NK-92 (cell line): ENCODE results near the gene SNAI3.

Source experiments
- DNase-seq: peaks from one replicate; lab custom pipeline; 2025; ENCODE audit not compliant: unreplicated experiment; lab: John Stamatoyannopoulos, UW

The SNAI3 gene

DNA sequence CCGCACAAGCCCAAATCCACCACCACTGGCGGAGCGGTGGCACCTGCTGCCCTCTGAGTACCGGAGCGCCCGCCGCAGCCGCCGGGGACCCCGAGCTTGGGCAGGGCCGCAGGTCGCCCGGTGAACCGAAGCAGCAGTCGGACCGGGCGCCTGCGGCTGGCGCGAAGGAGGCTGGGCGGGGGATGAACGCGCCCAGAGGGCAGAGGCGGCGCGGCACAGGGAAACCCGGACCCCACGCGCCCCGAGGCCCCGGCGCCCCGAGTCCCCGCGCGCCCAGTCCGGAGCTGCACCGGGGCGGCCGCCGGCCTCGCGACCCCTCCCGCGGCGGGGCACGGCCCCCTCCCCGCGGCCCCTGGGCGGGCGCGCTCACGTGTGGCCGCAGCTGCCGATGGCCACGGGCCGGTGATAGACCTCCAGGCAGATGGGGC is 19.5 kb upstream of the SNAI3 start:
- no peak for DNase-seq

GRCh38 chr16:88705076-88705684 is 18.9 kb upstream of the SNAI3 start:
- DNase-seq, result no peak

DNA sequence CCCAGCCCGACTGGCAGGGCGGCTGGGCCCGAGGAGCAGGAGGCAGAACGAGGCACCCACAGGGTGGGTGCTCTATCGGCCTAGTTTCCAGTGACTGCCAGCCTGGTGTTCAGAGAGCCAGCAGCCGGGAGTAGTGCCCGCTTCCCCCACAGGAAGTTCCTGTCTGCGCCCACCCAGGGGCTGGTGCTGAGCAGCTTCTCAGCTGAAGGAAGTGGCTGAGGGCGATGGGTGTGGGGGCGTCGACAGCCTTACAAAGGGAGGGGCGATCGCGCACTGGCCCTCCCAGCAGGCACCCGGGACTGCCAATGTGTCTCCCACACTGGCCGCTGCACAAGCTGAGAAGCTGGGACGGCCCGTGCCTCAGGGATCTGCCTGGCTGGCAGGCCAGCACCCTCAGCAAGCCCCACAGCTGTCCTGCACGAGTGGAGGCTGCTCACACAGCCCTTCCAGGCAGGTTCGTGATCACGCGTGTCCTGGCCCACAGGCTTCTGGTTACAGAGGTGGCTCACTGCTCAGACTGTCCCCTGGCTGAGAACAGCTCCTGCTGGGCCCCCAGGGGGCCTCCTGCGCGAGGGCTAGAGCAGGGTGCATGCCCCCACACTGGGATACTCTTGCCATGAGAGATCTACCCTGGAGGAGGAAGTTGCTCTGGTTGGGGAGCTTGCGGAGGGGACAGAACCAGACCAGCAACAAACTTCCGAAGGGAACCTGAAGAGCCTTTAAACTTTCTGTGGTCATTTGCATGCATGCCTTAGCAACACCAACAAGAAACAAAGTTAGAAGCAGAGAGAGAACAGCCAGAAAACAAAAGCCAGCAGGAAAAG is 17.4 kb upstream of the SNAI3 start:
- no peak for DNase-seq

- no peak for DNase-seq
These were observed 16.3 kb upstream of the SNAI3 start for GRCh38 chr16:88702371-88703210.

GRCh38 chr16:88701581-88702370 is 15.5 kb upstream of the SNAI3 start:
- DNase-seq, result no peak

DNA sequence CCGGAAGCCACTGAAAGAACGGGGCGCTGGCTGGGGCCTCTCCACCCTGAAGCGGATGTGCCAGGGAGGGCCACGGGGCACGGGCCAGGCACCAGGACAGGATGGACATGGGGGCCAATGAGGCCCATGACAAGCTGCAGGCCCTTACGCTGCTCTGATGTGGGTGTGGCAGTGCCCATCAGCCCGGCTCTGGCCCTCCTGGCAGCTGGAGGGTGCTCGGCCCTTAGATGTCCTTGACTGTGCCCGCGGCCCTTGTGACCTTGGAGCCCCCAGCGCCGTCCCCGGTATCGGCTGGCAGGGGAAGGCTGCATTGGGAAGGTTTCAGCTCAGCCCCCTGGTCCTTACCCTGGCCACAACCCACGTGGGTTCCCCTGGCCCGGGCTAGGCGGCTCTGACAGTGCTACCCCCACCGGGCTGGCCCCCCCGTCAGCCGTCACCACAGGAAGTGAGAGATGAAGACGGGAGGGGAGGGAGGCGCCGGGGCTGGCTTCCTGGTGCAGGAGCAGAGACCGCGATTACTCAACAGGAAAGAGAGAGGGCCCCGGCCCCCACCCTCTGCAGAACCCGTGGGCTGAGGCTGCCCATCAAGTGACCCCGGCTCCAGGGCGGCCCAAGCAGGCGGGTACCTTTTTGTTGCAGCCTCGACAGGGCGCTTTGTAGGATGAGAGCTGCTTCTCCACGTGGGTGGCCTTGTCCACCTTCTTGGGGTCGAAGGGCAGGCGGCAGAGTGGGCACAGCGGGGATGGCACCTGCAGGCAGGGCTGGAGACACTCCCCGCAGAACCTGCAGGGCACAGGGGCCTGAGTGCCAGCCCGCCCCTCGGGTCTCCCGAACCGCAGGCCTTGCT is 14.6 kb upstream of the SNAI3 start:
- DNase-seq, result peak; percentile 66

GRCh38 chr16:88700322-88700635 is 14.0 kb upstream of the SNAI3 start:
- DNase-seq, result no peak

GRCh38 chr16:88699180-88699579 is 12.9 kb upstream of the SNAI3 start:
- DNase-seq, result no peak

- DNase-seq, result no peak
These were observed 12.3 kb upstream of the SNAI3 start for GRCh38 chr16:88698646-88699045.

DNA sequence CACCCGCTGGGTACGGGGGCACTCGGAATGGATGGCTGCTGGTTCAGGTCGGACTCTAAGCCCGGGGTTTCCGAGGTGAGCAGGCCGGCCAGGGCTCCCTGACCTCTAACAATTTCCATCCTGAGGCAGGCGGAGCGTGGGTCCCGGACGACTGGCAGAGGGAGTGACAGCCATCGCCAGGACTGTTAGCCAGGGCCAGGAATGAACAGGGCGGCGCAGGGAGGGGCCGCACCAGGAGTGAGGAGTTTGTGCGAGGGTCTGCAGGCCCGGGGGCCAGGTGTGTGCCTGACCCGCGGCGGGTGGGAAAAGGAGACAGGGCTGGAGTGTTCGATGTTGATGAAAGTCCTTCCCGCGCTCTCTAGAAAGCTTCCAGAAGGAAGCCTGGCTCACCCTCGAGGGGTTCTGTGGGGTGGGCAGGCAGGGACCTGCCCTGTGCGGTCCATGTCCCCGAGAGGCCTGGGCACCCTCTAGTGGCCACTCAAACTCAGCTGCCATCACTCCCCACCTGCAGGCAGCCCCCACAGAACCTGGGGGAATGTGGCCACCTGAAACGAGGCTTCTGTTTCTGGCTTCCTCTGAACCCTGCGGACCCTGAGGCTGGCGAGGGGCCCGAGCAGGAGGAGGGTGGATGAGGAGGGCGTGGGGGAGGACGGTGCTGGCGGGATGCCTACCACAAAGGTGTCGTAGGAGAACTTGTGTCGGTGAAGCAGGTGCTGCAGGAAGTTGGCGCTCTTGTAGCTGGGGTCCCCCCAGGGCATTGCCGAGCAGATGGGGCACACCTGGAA is 11.7 kb upstream of the SNAI3 start:
- DNase-seq, result no peak

- DNase-seq, result no peak
These were observed 11.0 kb upstream of the SNAI3 start for GRCh38 chr16:88697116-88697830.

- DNase-seq, result no peak
These were observed 10.1 kb upstream of the SNAI3 start for GRCh38 chr16:88696441-88696840.

- DNase-seq, result no peak
These were observed 9.4 kb upstream of the SNAI3 start for GRCh38 chr16:88695753-88696152.

- no peak for DNase-seq
These were observed 8.9 kb upstream of the SNAI3 start for GRCh38 chr16:88695218-88695617.

- no peak for DNase-seq
These were observed 8.1 kb upstream of the SNAI3 start for GRCh38 chr16:88694221-88695087.

GRCh38 chr16:88693420-88694177 is 7.3 kb upstream of the SNAI3 start:
- no peak for DNase-seq

DNA sequence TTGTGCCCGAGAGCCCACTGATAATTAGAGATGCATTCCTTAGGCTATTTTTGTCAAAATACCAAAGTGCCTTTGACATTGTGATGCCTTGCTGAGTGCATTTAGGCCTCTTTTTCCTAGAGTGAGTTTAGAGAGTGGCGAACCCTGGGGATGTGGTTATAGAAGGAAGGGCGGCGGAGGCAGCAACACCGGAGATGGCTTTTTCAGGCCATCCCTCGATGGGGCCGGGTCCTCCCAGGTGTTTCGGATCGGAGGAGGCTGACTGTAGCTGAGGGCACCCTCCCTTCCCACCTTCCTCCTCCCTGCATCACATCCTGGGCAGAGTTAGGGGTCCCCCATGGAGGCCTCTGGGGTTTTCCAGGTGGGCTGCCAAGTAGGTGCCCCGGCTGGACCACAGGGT is 6.6 kb upstream of the SNAI3 start:
- DNase-seq, result no peak
